ENCODE measurements around the gene CRTAC1. TPM values are rescaled to one million over a fixed set of nuclear protein-coding genes. Genes with fewer than 3 reads are reported as not detected.
"Not testable (repeated sequence)": the region's sequence is repeated elsewhere in the genome, so short reads cannot be mapped to it uniquely, and the experiment has no call there.

The CRTAC1 gene
- polyA plus RNA-seq, 1 donor = 24.7 TPM

DNA sequence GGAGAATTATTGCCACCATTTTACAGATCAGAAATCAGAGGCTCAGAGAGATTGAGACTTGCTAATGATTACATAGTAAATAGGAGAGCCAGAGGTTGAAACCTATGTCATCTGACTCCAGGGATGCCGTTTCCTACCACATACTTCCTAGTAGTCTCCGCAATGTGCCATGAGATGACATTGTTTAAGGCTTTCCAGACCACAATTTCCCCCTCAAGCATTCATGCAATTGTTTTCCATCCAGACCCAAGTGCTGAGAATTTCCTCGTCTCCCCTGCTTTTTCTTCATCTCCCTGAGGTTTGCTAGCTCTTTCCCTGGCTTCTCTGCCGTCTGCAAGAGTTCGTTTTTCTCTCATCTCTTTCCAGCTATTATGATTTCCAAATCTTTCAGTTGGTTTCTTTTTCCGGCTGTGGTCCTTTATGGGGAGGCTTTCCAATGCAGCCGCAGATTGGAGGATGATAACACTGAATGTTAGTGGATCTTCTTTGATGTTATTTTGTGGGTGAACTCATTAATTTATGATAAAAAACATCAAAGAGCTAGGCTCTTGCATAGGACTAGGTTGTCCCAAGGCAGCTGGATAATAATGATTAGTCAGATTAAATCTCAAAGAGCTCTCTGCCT lies 187.7 kb downstream of the CRTAC1 start:
- no peak for DNase-seq

DNA sequence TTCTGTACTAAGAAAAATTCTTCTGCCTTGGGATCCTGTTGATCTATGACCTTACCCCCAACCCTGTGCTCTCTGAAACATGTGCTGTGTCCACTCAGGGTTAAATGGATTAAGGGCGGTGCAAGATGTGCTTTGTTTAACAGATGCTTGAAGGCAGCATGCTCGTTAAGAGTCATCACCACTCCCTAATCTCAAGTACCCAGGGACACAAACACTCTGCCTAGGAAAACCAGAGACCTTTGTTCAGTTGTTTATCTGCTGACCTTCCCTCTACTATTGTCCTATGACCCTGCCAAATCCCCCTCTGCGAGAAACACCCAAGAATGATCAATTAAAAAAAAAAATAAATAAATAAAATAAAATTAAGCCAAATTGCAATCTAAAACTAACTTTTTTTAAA lies 188.3 kb downstream of the CRTAC1 start:
- DNase-seq = not testable (repeated sequence)

DNA sequence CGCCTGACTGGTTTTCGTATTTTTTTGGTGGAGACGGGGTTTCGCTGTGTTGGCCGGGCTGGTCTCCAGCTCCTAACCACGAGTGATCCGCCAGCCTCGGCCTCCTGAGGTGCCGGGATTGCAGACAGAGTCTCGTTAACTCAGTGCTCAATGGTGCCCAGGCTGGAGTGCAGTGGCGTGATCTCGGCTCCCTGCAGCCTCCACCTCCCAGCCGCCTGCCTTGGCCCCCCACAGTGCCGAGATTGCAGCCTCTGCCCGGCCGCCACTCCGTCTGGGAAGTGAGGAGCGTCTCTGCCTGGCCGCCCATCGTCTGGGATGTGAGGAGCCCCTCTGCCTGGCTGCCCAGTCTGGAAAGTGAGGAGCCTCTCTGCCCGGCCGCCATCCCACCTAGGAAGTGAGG lies 189.3 kb downstream of the CRTAC1 start:
- DNase-seq = not testable (repeated sequence)

DNA sequence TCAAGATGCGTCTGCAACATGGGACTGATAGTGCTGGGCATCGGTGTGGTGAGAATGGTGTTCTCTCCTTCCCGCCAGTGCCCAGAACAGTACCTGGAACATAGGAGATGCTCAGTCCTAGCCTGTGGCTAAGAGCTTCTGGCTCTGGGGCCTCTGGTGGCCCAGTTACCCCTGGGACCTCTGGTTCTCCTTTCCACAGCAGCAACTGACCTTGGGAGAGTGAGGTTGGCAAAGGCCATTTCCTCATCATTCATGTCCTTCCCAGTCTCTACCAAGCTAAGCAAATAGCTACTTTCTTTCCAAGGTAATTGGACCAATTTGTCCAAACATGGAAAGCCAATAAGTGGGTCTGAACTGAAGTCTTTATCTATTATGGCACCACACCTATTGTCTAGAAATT lies 192.3 kb downstream of the CRTAC1 start:
- no peak for DNase-seq

DNA sequence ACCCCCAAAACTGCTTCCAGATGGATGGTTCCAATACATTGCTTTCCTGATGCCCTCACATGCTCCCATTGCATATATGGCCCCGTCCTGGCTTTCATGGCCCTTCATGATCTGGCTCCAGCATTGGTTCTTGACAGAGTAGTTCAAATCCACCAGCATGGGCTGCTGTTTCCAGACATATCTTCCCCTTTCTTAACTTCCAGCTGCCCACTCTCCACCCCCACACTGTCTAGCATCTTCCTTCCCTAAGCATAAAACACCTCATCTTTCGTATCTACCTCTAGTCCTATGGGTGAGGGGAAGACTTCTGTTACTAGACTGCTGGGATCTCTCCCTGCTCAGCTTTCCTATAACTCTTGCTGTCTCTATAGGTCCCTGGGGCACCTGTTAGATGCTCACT lies 194.0 kb downstream of the CRTAC1 start:
- no peak for DNase-seq

DNA sequence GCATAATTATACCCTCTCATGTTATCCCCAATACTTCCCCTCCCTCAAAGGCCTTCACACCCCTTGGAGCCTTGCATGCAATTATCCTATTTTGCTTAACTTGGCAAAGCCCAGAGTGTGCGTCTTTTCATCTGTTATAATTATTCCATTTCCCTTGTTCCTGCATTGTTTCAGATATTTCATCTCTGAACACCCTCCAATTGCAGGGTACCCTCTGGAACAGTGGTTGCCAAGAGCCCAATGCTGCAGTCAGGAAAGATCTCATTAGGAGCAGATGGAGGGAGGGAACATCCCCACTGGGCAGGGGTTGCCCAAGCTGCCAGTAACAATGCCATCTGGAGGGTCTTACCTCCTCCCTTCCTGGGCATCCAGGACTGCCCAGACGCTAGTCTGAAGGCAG lies 199.2 kb downstream of the CRTAC1 start:
- no peak for DNase-seq

DNA sequence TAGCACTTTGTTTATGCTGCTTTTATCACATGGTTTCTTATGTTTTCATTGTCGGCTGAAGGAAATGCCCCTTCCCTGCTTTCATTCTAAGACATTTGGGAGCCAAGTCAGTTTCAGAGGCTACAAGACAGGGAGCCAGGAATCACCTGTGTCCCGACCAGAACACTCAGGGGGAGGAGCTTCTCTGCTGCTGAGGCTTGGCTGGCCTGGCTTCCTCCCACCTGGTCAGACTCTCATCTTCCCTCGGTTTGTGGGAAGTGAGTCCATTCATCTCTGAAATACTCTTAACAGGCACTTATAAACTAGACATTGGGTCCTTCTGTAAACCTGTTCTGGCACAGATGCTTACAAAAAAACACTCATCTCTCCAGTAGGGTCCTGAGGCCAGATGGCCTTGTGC lies 200.4 kb downstream of the CRTAC1 start:
- no peak for DNase-seq

DNA sequence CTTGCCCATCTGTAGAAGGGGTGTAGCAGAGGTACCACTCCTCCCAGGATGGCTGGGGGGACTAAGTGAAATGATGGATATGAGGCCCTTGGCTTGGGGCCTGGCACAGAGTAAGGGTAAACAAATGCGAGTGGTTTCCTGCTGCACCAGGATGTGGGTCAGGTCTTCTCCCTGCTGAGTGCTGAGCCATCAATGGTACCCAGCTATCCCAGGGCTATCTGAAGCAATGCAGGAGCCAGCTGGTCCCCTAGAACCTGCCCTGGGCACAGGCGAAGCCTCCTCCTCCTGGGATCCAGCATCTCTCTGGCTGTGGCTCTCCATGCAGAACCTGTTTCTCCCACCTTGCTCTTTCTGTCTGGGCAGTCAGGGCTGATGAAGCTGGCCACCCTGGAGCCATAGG lies 201.7 kb downstream of the CRTAC1 start:
- no peak for DNase-seq

DNA sequence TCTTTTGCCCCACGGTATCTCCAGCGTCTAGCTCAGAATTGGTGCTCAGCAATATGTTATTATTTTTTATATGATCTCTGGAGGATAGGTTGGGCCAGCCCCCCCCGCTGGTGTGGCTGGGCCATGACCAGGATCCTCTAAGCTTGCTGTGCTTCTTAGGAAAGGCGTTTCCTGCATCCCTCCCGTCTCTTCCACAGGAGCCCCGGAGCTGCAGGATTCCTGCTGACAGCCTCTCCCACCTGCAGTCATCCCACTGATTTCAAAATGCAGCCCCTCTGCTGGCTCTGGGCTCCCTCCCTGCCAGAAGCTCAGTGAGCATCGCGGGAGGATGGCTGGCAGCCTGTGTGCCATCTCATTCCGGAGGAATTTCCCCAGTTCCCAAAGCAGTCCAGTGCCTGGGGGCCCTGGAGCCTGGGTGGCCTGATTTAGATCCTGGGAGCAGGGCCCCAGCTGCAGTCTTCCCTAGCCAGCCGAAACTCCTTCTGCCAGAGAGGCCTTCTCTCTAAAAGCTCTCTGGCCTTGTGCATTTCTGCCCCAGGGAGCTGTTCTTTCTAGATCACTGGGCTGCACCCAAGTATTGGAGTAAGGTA lies 202.6 kb downstream of the CRTAC1 start:
- DNase-seq = no peak

DNA sequence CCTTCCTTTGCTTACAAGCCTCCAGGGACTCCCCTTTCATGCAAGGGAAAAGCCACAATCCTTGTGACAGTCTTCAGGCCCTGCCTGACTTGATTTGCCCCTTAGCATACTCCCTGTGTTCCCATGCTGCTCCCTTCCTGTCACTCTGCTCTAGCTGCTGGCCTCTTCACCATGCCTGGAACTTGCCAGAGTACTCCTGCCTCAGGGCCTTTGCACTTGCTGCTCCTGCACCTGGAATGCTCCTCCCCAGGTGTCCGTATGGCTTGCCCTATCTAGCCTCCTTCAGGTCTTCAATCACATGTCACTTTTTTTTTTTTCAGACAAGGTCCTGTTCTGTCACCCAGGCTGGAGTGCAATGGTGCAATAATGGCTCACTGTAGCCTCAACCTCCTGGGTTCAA lies 203.5 kb downstream of the CRTAC1 start:
- DNase-seq = no peak

DNA sequence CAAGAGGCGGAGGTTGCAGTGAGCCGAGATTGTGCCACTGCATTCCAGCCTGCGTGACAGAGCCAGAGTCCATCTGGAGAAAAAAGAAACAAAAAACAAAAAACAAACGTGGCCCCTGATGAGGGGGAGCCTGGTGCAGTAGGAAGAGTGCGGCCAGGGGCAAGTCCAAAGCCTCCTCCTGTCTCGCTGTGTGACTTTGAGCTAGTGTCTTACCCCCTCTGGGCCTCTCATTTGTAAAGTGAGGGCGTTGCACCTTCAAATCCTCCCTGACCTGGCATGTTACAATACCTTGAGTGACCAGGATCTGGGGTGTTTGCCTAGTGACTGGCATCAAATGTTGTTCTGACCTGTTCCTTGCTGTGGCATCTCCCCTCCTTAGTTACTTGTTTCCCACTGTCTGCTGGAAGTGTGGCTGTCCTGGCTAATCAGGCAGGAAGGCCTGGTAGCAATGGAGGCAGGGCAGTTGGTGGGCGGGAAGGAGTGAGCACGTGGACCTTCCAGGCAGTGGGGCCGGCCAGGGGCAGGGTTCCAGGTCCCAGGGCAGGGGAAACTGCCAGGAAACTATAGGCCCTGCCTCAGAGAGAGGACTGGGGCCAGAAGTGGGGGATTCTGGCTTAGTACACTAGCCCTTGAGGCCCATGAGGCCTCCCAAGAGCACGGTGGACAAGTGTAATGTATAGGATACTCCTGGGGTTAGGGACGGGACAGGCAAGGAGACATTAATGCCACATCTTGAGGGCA lies 205.2 kb downstream of the CRTAC1 start:
- DNase-seq = no peak

DNA sequence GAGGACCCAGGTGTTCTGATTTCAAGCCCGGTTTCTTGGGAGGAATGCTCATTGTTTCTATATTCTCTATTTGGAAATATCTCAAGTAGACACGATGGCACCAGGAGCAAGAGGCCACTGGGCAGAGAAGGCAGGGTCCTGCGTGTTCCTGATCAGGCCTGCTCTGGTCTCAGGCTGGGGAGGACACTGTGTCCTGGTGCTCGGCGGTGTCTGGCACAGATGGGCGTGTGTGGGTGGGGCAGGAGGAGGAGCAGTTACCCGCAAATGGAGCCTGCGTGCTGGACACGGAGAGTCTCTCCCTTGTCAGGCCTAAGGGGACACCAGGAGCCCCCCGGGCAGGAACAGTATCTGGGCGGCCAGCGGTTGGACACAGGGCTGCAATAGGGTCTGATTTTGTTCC lies 206.7 kb downstream of the CRTAC1 start:
- DNase-seq = no peak

DNA sequence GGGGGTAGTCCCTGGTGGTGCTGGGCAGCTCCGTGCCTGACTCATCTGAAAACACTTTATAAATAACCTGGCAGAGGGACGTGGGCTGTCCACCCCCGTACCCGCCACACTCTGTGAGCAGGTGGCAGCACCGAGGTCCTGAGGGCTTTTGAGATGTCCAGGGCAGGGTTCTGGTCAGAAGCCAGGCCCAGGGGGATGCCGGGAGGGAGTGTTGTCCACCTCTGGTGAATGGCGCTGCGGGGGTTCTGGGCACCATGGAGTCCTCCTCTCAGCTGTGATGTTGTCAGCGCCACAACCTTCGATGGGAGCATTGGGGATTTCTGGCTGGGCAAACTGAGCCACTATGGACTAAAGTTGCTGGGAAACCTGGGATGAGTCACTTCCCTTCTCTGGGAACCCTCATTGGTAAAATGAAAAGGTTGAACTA lies 208.1 kb downstream of the CRTAC1 start:
- DNase-seq = no peak

DNA sequence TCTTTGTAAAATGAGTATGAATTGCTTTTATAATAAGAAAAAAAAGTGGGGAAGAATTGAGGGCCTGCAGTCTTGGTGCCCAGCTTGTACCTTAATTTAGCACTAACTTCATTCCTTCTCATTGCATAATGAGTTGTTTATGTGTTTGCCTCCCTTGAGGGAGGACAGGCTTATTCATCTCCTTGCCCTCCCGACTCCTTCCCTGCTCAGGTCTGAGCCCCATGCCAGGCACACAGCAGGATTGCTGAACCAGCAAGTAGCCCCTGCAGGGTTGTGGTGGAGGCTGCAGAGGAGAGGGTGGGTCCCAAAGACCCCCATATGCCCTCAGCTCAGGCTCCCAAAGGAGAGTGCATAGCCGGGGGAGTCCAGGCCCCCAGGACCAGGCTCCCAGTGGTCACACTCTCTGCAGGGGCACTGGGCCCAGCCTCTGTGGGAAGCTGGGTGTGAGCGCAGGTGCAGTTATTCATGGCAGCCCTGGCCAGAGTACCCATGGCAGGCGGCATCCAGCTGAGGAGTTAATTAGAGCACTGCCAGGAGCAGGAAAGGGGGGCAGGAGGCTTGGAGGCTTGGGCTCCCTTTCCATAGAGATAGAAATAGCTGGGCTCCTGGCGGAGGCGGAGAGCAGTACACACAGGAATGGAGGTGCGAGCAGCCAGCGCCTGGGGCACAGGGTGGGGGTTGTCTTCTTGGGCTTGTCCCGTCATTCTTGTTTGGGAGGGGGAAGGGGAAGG lies 208.9 kb downstream of the CRTAC1 start:
- DNase-seq = no peak

DNA sequence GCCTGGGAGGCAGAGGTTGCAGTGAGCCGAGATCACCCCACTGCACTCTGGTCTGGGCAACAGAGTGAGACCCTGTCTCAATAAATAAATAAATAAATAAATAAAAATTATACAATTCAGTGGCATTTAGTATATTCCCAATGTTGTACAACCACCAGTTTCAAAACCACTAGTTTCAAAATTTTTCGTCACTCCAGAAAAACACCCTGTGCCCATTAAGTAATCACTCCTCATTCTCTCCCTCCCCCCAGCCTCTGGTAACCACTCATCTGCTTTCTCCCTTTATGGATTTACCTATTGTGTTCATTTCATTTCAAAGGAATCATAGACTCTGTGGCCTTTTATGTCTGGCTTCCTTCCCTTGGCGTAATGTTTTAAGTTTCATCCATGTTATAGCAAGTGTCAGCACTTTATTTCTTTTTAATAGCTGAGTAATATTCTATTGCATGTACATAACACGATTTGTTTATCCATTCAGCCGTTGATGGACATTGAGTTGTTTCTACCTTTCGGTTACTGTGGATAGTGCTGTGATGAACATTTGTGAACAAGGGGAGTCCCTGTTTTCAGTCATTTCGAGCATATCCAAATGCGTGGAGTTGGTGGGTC lies 210.2 kb downstream of the CRTAC1 start:
- DNase-seq = no peak

DNA sequence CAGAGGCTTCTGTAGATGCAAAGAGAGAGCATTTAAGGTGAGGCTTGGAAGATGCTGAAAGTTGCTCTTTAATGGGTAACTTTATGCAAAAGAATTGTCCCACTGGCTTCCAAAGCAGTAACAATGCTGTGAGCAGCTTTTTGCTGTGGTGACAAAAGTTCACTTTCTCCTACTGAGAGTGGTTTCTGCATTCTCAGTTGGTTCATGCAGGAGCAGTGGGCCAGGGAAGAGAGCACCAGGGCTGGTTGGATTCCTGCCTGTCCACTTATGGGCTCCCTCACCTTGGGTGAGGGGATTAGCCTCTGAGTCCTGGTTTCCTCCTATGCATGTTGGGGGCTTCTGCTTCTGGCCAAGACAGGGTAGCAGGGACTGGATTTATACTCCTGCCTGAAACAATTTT lies 211.8 kb downstream of the CRTAC1 start:
- DNase-seq = no peak

DNA sequence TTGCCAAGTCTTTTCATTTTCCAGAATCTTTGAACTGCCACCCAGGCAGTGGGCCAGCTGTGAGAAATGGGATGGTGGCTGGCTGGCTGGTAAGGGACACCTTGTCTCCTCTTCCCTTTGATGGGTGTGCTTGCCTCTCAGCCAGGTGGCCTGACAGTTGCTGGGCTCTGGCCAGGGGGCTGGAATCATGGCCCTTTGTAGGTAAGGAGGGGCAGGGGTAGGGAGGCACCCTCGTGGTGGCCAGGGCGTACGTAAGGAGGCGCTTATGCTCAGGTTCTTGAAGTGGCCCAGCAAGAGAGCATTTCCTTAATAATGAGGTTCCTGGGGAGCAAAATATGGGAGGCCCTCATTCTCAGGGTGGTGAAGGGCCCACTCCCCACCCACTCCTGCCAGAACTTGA lies 213.8 kb downstream of the CRTAC1 start:
- DNase-seq = no peak

Other genes starting within 250 kb of the CRTAC1 start
- gene GOLGA7B, start 180.8 kb downstream of the CRTAC1 start, polyA plus RNA-seq (ENCODE audit: insufficient read length) = 1.2 TPM
- 23.3 TPM for gene R3HCC1L, start 104.0 kb upstream of the CRTAC1 start, polyA plus RNA-seq (ENCODE audit: insufficient read length)
- gene LOXL4, start 237.6 kb upstream of the CRTAC1 start, polyA plus RNA-seq (ENCODE audit: insufficient read length) = 3.7 TPM